CD4-positive, alpha-beta T cell treated with Interleukin-12 subunit alpha and Interleukin-12 subunit beta, for 1 hour (primary cell): ENCODE results near the gene KTI12.
"Not testable (repeated sequence)": the region's sequence is repeated elsewhere in the genome, so short reads cannot be mapped to it uniquely, and the experiment has no call there.

Experiments
- DNase-seq: peaks from one replicate; pipeline ENCODE4 v3.0.0-alpha.2; 2020

KTI12 gene, protein sequence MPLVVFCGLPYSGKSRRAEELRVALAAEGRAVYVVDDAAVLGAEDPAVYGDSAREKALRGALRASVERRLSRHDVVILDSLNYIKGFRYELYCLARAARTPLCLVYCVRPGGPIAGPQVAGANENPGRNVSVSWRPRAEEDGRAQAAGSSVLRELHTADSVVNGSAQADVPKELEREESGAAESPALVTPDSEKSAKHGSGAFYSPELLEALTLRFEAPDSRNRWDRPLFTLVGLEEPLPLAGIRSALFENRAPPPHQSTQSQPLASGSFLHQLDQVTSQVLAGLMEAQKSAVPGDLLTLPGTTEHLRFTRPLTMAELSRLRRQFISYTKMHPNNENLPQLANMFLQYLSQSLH

DNA sequence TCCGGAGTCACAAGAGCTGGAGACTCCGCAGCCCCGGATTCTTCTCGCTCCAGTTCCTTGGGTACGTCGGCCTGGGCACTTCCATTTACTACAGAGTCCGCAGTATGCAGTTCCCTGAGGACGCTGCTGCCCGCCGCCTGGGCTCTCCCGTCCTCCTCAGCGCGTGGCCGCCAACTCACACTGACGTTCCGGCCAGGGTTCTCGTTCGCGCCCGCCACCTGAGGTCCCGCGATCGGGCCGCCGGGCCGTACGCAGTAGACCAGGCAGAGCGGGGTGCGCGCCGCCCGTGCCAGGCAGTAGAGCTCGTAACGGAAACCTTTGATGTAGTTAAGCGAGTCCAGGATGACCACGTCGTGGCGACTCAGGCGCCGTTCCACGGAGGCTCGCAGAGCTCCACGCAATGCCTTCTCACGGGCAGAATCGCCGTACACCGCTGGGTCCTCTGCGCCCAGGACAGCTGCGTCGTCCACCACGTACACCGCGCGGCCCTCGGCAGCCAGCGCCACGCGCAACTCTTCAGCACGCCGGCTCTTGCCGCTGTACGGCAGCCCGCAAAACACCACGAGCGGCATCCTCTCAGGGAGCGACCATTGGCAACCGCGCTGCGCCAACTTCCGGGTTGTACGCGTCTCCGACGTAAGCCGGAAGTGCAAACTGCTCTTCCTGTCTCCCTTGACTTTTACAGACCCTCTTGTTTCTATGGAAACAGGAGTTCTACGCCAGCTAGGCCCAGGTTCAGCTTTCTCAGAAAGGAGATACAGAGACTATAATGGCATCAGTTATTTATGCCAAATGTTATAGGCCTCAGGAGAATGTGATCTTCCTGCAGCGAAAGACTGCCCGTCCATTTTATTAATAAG is at the start of gene KTI12:
Gene KTI12, minus strand, starts transcription at position 621 of the 860 bp plus-strand sequence. Its CDS starts 49 bp downstream, at position 572.
- DNase-seq = peak; percentile 89

DNA sequence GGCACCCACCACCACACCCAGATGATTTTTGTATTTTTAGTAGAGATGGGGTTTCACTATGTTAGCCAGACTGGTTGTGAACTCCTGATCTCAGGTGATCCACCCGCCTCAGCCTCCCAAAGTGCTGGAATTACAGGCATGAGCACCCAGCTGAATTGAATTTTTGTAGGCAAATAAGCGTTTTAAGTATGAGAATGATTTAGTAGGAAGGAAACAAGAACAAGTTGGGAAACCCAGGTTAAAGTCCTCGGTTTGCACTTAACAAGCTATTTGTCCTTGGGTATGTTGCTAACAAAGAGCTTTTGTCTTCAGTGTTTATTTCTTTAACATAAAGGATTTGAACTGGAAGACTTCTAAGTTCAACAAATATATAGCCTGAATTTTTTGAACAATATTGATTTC is 46.4 kb upstream of the KTI12 start:
- DNase-seq = no peak

DNA sequence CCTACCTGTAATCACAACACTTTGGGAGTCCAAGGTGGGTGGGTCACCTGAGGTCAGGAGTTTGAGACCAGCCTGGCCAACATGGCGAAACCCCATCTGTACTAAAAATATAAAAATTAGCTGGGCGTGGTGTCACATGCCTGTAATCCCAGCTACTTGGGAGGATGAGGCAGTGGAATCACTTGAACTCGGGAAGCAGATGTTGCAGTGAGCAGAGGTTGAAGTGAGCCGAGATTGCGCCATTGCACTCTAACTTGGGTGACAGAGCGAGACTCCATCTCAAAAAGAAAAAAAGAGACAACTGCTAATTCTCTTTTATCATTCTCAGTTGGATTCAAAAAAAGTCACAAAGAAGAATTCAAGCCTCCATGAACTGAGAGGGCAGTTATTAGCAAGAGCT is 43.7 kb upstream of the KTI12 start:
- DNase-seq = not testable (repeated sequence)

DNA sequence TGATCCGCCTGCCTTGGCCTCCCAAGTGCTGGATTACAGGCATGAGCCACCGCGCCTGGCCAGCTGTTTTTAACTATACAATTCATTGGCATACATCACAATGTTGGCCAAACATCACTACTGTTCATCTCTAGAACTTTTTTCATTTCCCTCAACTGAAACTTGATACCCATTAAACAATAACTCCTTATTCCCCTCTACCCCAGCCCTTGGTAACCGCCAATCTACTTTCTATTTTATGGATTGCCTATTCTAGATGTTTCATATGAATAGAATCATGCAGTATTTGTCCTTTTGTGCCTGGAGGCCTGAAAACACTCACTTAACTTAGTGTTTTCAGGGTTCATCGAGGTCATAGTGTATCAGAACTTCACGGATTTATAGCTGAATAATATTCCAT is 38.7 kb upstream of the KTI12 start:
- DNase-seq = no peak

DNA sequence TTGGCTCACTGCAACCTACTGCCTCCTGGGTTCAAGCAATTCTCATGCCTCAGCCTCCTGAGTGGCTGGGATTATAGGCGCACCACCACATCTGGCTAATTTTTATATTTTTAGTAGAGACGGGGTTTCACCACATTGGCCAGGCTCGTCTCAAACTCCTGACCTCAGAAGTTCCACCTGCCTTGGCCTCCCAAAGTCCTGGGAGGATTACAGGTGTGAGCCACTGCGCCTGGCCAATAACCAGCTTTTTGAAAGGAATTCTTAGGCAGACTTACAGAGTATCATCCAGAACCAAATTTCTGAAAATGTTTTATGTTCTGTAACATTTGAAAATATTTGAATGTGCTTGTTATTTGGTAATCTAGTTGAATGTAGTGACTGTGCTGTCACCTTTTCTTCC is 37.1 kb upstream of the KTI12 start:
- no peak for DNase-seq

DNA sequence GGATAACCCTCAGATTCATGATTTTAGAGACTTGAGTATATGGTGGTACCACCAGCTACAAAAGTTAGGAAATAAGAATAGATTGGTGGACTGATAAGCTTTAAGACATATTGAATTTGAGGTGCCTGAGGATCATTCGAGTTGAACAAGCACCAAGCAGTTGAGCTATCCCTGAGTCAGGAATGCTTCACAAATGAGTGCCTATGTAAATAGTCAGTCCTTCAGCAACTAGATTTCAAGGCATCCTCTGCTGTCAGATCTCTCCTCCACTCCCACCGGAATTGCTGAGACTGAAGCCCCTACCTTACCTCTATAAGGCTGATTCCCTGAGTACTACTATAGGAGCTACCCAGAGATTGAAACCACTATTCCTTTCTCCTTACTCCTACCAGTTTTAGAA is 29.6 kb upstream of the KTI12 start:
- DNase-seq = no peak

DNA sequence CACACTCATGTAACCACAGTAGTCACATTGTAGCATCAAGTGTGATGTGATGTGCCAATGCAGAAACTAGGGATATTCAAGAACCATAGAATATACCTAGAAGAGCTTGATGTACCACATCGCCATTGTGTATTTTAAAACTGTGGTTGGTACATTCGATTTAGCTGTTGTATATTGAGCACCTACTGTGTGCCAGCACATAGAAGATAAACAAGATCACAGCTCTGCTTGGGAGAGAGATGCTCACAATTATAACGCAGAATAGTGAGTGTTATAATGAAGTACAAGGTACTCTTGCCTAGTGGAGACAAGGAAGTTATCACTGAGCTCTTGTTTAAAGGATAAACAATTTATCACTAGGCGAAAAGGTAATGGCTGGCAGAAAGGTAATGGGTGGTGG is 27.2 kb upstream of the KTI12 start:
- no peak for DNase-seq

DNA sequence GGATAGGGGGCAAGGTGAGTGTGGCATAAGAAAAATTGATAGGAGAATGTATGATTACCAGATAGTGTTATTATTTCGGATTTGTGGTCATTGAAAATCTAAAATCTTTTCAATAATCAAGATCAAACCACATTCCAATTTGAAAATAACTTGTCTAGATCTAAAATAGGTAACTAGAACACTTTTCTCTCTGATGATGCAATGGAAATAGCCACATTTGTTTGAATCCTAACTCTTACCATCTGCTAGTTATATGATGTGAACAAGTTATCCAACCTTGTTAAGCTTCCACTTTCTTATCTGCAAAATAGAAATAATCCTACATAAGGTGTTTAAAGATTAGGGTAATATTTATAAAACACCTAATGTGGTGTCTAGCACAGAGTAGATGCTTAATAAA is 26.3 kb upstream of the KTI12 start:
- DNase-seq = no peak

DNA sequence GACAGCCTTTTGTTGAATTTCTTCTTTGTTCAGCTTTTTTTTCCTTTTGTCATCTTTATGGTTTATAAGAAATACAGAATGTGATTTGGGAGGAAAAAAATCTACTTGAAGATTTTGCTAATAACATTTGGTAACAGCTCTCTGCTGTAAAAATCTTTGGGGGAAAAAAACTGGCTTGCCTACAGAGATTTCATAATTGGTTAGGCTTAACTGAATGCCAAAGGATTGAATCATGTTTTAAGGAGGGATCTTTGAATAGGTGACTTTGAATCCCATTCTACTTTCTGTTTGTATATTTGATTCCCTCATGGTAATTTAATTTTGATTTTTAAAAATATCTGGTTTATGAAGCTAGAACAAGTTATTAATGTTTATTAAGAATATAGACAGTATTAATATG is 25.7 kb upstream of the KTI12 start:
- no peak for DNase-seq

DNA sequence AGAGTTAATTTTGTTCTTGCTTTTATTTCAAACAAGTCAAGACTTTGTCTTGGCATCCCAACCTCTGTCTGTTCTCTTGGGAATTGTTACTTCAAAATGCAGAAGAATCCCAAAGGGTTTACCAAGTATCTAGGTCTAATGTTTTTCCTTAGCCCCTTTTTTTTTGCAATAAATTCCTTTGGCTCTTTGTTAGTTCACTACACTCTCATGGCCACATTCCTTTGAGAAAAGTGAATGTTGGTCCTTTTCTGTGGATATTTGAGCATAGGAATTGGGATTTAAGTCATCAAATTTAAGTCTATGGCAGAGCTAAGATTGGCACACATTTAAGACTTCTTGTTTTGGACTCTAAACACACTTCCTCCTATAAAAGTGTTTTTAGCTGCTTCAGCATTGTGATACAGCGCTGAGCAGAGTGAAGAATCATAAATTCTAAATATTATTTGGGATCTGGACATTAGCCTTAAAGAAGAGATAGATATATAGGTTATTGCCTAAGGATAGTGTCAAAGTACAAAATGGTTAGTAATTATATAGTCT is 24.3 kb upstream of the KTI12 start:
- DNase-seq = no peak

DNA sequence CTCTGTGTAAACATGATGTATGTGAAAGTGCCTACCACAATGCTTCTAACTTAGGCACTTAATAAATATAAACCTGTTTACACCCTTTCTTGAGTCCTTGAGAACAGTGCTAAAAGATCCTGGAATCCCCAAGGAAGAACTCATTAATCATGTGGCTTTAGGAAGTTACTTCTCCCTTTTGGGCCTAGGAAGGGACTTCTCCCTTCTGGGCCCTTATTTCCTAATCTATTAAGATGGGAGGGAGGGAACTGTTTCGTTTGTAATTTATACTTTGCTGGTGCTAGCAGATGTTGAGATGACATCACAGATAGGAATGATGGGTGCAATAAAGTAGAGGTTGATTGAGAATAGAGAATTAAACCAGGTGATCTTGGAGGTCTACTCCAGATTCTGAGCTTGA is 23.6 kb upstream of the KTI12 start:
- DNase-seq = no peak

DNA sequence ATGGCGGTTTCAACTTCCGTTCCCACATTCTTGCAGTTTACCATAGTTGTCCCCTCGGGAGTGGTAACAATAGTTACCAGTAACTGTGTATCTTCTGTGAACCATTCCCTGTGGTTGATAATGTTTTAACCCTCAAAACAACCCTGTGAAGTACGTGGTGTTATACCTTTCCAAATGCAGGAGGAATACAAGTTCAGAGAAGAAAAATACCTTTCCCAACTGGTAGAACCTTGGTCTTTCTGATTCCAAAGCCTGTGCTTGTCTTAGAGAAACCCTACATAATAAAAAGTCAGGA is 23.3 kb upstream of the KTI12 start:
- no peak for DNase-seq

DNA sequence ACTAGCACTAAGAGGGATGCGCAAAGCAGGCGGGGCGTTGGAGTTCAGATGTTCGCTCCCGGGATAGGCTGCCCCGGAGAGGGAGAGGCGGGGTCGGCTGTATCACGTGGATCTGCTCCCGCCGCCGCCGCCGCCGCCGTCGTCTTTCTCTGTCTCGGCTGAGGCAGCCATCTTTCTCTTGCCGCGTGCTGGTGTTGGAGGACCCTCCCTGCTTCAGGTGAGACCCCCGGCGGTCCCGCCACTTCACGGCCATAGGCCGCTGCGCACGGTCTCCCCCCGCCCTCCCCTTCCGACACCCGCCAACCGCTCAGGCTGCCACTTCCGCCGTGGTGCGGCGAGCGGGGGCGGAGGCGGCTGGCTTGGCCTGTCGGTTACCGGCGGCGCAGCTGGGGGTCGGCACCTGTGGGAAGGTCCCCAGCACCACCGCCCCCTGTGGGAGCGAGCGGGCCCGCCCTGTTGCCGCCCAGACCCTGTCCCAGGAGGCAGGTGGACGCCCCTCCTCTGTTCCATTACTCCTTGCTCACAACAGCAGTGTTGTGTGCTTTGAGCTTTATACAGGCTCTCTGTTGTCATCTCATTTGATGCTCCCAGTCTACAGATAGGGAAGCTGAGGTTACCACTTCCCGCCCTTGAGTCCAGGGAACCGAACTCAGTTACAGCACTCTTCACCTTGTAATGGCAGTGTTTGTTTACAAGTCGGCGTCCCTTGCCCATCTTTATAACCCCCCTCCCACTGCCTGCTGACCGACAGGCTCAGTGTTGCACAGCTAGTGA is 22.7 kb upstream of the KTI12 start, which contains the start of gene BTF3L4:
Gene BTF3L4, plus strand, starts transcription at position 133 of the 774 bp plus-strand sequence. CDS start 3,553 bp downstream, outside the sequence.
- peak; percentile 91 for DNase-seq

DNA sequence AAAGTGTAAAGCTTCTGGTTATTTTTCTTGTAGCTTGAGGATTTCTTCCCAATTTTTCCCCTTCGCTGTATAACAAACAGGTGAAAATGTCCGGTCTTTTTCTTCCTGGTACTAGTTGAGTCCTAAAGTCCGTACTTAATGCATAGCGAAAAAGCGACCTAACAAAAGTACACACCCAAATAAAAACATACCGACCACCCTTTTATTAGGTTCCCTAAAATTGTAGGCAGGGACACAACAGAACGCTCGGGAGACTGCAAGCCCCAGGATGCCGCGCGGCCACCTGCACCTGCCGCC is 22.2 kb upstream of the KTI12 start:
- no peak for DNase-seq

DNA sequence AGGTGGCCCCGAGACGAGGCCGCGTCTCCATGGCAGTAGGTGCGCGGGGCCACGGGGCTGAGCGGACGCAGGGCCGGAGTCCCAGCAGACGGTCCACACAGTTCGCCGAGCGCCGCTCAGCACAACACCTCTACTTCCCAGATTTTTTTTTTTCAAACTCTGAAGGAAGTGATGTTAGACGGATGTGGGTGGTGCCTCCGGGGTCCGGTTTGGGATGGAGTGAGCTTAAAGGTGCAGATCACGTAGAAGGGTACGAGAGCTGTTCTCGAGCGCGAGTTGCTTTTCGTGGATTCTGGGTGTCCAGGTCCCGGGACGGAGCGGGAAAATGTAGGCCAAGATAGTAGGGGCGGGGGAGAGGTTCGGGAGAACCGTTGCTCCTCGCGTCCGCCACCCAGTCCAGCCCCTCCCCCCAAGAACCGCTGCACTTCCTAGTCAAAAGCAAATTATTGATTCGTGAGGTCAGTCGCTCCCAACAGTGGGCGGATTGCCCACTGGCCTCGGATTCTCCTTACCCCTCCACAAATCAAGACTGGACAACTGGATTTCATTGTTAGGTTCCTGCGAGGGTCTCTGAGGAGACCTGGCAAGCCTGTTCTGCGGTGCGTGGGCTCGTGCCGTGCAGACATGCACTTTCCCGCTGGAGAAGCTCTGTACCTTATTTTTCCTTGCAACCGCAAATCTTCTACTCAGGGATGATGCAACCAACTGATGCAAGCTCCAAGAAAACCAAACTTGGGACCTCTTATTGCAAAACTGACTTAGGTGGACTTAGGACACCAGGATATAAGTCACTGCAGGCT is 21.7 kb upstream of the KTI12 start, which contains the start of gene TXNDC12:
Gene TXNDC12, minus strand, starts transcription at position 126 of the 800 bp plus-strand sequence. Its CDS starts 95 bp downstream, at position 31.
- DNase-seq = peak; percentile 68

DNA sequence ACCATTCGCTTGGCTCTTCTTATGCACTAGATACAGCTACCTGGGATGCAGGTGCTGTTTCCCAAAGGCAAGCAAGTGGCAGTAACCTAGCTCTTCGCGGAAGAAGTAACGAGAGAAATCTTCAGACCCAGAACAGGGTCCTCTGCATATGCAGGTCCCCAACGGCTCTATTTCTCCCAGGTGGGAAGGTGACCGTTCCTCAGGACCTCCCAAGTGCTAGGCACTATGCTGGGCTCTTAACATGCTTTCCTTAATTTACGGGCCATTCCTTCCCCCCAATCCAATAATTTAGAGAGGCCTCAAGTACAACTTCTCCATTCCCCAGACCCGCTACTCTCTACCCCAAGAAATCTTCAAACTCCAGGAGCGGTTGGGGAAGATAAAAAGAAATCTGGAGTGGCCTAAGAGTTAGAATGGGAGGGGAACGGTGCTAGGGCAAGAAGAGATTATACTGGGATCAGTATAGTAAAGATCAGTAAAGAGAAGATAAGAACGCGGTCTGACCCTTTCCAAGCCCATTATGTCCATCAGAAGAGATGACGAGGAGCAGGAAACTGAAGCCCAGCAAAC is 21.0 kb upstream of the KTI12 start:
- DNase-seq = no peak

DNA sequence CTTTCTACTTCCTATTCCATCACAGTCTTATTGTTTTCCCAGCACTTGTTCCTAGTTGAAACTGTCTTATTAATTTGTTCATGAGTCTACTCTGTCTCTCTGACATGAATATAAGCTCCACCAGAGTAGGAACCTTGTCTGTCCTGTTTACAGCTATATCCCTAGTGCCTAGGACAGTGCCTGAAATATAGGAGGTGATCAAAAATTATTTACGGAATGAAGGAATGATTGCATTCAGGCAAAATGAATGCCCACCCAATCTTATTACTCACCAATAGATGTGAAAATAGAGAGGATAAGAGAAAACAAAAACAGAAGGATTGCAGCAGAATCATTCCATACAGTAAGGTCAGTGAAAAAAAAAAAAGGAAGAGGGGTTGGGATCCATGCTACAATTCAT is 20.3 kb upstream of the KTI12 start:
- DNase-seq = no peak

DNA sequence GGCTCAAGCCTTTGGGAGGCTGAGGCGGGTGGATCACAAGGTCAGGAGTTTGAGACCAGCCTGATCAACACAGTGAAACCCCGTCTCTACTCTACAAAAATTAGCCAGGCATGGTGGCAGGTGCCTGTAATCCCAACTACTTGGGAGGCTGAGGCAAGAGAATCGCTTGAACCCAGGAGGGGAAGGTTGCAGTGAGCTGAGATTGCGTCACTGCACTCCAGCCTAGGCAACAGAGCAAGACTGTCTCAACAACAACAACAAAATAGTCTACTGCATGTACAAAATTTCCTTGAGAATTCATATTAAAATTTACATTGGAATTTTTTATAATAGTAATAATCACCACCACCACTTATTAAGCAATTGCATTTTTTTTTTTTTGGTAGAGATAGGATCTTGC is 15.7 kb upstream of the KTI12 start:
- not testable (repeated sequence) for DNase-seq

DNA sequence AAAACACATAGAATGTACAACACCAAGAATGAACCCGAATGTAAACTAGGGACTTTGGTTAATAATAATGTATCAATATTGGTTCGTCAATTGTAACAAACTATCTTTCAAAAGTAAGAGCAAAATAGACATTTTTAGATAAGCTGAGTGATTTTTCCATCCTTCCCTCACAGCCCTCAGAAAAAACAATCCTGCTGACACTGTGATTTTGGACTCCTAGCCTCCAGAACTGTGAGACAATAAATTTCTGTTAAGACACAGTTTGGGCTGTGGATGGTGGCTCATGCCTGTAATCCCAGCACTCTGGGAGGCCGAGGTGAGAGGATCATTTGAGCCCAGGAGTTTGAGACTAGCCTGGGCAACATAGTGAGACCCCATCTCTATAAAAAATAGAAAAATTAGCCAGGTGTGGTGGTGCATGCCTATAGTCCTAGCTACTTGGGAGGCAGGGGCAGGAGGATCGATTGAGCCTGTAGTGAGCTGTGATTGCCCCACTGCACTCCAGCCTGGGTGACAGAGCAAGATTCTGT is 12.1 kb upstream of the KTI12 start:
- DNase-seq = not testable (repeated sequence)

DNA sequence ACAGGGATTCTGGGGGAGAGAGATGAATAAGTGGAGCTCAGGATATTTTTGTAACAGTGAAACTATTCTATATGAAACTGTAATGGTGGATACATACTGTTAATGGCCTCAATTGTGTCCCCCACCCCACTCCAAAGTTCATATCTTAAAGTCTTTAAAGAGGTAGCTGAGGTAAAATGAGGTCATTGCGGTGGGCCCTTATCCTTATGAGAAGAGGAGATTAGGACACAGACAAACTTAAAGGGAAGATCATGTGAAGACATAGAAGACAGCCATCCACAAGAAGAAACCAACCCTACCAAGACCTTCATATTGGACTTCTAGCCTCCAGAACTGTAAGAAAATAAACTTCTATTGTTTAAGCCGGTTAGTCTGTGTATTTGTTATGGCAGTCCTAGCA is 11.6 kb upstream of the KTI12 start:
- DNase-seq = no peak

DNA sequence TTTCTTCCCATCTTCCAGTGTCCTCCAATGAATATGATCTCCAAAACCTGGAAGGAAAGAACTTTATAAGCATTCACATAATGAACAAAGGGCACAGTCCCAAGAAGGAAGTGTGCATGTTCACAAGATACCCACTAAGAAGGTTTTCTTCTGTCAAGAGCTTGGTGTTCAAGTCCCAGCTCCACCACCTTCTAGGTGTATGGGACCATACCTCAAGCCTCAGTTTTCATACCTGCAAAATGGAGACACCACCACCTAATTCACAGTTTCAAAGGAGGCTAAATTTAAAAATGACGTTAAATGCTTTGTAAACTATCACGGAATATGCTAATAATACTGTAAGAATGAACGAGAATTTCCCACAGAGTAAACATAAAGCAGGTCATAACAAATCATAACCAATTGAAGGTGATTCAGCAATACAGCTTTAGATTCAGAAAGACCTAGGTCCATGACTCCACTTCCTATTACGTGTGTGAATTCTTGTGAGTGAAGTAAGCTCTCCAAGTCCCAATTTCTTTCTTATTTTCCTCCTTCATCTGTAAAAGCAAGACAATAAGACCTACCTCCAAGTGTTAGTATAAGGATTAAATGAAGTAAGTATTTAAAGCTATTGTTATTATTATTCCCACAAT is 8.1 kb upstream of the KTI12 start:
- no peak for DNase-seq
